ENCODE measurements around the gene GPRIN3. TPM values are rescaled to one million over a fixed set of nuclear protein-coding genes. Genes with fewer than 3 reads are reported as not detected.

GPRIN3 gene
- total and polyA plus RNA-seq, 8 donors, result 0.40 to 19.8 (median 10.5) TPM

DNA sequence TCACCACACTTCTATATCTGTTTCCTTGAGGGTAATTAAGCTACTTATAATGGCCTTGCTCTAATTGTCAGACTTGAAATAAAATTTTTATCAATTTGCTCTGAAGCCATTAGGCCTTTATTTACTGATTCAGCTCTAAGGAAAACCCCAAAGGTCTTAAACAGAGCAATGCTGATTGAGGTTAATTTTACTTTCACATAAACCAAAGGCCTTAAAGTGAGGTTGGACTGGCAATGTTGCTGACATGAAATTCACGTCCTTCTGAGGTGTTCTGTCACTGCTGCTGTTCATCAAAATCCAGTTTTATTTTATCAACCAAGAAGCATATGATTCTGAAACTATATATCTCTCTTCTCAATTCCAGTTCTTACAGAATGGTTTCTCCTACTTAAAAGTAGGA is 21.7 kb upstream of the GPRIN3 start:
- no peak overlapping the region for H3K4me3 ChIP-seq
- intact Hi-C loops (cut with DNase I; ENCODE audit: low total_unique reads), result no loop called here
- WGBS, 5 donors, result 72 to 92% (median 78%) methylated on average over 1 of the region's 1 CpG
- peaks cover 0 to 5% (median 0%) of the 10 kb centered on the region in 4 donors for H3K4me1 ChIP-seq
- DNase-seq, result no peak
- H3K9me3 ChIP-seq, result no peaks in the 10 kb centered on the region
- no peak overlapping the region for H3K27ac ChIP-seq
- H3K27me3 ChIP-seq, result no peaks in the 10 kb centered on the region
- H3K36me3 ChIP-seq, result no peaks in the 10 kb centered on the region
- TF ChIP-seq, protein P1, sequence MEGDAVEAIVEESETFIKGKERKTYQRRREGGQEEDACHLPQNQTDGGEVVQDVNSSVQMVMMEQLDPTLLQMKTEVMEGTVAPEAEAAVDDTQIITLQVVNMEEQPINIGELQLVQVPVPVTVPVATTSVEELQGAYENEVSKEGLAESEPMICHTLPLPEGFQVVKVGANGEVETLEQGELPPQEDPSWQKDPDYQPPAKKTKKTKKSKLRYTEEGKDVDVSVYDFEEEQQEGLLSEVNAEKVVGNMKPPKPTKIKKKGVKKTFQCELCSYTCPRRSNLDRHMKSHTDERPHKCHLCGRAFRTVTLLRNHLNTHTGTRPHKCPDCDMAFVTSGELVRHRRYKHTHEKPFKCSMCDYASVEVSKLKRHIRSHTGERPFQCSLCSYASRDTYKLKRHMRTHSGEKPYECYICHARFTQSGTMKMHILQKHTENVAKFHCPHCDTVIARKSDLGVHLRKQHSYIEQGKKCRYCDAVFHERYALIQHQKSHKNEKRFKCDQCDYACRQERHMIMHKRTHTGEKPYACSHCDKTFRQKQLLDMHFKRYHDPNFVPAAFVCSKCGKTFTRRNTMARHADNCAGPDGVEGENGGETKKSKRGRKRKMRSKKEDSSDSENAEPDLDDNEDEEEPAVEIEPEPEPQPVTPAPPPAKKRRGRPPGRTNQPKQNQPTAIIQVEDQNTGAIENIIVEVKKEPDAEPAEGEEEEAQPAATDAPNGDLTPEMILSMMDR (IDR thresholded peaks at IDR 0.05), result no peak
- TF ChIP-seq POLR2AphosphoS5 (IDR thresholded peaks at IDR 0.05) (no peak), EP300 (IDR thresholded peaks at IDR 0.05) (no peak), POLR2A (IDR thresholded peaks at IDR 0.05) (no peak)

DNA sequence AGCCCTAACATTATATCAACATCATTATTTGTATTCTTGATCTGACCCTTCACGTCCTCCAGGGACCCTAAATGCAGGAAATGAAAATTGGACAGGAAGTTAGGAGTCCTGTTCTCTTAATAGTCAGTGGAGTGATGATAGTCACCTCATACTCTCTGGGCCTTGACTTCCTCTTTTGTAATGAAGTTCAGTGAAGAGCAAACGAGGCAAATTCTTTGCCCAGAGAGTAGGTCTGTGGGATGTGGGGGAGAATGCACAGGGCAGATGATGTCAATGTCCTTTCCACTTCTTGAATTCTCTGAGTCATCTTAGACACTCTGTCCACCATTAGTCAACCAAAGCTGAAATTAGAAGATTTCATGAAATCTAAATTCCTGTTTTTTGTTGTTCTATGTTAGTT is 17.1 kb upstream of the GPRIN3 start:
- H3K27me3 ChIP-seq, result no peaks in the 10 kb centered on the region
- H3K27ac ChIP-seq, result no peak overlapping the region
- intact Hi-C loops (cut with DNase I; ENCODE audit: low total_unique reads), result no loop called here
- TF ChIP-seq POLR2AphosphoS5 (IDR thresholded peaks at IDR 0.05), result no peak
- TF ChIP-seq EP300 (IDR thresholded peaks at IDR 0.05), result no peak
- TF ChIP-seq, protein P1 (IDR thresholded peaks at IDR 0.05), result no peak
- TF ChIP-seq POLR2A (IDR thresholded peaks at IDR 0.05), result no peak
- no peaks in the 10 kb centered on the region for H3K36me3 ChIP-seq
- H3K4me1 ChIP-seq, result no peaks in the 10 kb centered on the region
- 42 to 55% (median 46%) methylated on average over 2 of the region's 2 CpGs for WGBS, 5 donors
- DNase-seq, result peak in 1 of 2 donors; percentile 24
- no peaks in the 10 kb centered on the region for H3K9me3 ChIP-seq
- no peak overlapping the region for H3K4me3 ChIP-seq

DNA sequence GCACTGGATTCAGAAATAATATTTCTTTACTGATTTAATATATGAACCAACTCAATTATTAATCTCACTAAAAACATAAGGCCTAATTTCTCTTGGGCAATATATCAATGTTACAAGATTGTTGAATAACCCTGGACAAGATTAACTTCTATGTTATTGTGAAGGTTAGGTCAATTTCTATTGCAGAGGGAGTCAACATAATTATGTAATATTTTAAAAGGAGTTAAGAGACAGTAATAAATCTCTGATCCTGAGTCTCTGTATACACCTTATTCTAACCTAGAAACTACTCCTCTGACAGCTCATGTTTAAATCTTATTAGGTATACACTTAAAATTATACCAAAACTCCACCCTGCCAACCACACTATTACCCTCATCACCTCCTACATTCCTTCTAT is 15.1 kb upstream of the GPRIN3 start:
- no peaks in the 10 kb centered on the region for H3K9me3 ChIP-seq
- no peaks in the 10 kb centered on the region for H3K36me3 ChIP-seq
- no peak overlapping the region for H3K27ac ChIP-seq
- no peak for TF ChIP-seq POLR2AphosphoS5 (IDR thresholded peaks at IDR 0.05)
- TF ChIP-seq EP300 (IDR thresholded peaks at IDR 0.05), result no peak
- TF ChIP-seq POLR2A (IDR thresholded peaks at IDR 0.05), result no peak
- TF ChIP-seq, protein P1 (IDR thresholded peaks at IDR 0.05), result no peak
- no peaks in the 10 kb centered on the region for H3K4me1 ChIP-seq
- H3K27me3 ChIP-seq, result no peaks in the 10 kb centered on the region
- no peak overlapping the region for H3K4me3 ChIP-seq
- intact Hi-C loops (cut with DNase I; ENCODE audit: low total_unique reads), result no loop called here
- DNase-seq, result no peak

DNA sequence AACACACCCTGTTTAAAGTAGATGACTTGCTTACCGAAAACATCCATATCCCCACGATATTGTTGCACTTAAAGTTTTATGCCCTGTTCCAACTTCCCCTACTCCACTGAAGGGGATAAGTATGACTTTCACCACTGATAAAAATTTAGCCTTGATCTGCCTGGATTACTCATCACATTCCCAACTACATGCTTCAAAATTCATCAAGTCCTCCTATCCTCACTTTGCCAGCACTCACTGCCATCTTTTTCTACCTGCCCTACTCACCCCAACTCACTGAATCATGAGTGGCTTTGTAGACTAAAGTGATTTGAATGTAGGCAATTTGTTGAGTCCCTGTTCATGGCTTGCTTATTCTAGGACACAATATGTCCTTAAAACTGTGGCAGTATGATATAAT is 12.2 kb upstream of the GPRIN3 start:
- no peak for DNase-seq
- no peak overlapping the region for H3K4me3 ChIP-seq
- no peaks in the 10 kb centered on the region for H3K36me3 ChIP-seq
- no peak for TF ChIP-seq POLR2AphosphoS5 (IDR thresholded peaks at IDR 0.05)
- TF ChIP-seq, protein P1 (IDR thresholded peaks at IDR 0.05), result no peak
- no peak for TF ChIP-seq EP300 (IDR thresholded peaks at IDR 0.05)
- TF ChIP-seq POLR2A (IDR thresholded peaks at IDR 0.05), result no peak
- WGBS, 5 donors, result 94 to 97% (median 97%) methylated on average over 2 of the region's 2 CpGs
- H3K4me1 ChIP-seq, result peaks cover 0 to 20% (median 0%) of the 10 kb centered on the region in 4 donors
- no peak overlapping the region for H3K27ac ChIP-seq
- intact Hi-C loops (cut with DNase I; ENCODE audit: low total_unique reads), result no loop called here
- H3K9me3 ChIP-seq, result no peaks in the 10 kb centered on the region
- no peaks in the 10 kb centered on the region for H3K27me3 ChIP-seq

Measured in stomach (tissue), 9 donors.